Panc1 (cell line): Measurements from ENCODE around the gene EHD1.

Experiments used
- POLR2AphosphoS5 ChIP-seq: IDR thresholded peaks from 2 replicates; pipeline ENCODE4 v1.6.1; 2012; ENCODE audit warnings: mild to moderate bottlenecking, low read depth, low read length, moderate library complexity
- TF ChIP-seq, protein P1 (sequence below): fragments of 450-650 bp; IDR thresholded peaks from 2 replicates; pipeline ENCODE4 v1.5.1; 2017; ENCODE audit warnings: mild to moderate bottlenecking

DNA sequence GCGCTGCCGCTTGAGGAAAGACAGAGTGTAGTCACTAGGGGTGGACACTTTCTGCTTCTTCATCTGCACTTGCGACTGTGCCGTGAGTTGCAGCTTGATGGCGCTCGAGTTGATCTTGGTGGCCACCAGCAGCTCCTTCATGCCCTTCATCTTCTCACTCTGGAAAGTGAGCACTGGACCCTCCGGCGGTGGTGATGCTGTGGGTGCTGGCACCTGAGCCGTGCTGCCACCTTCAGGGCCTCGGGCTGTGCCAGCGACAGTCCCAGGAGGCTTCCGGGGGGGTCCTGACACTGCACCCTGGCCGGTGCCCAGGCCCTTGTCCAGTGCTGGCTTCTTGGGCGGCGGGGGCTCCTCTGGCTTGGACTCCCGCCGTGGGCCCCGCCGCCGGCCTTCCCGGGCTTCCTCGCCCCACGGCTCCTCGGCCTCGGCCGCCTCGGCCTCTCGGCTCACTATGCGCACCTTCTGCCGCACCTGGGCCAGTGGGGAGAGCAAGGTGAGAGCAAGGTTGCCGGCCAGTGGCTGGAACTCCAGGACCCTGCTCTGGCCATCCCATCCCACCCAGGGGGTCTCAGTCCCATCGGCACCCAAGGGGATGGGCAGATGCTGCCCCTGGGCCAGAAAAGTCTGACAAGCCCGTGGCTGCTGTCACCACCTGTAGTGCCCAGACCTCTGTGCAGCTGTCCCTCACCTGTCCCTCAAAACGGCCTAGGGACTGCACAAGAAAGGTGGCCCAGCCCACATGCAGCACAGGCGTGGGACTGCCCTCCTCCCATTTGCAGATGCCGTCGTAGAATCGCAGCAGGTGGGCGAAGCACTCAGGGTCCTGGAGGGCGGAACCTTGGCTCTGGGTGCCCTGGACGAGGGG is 73.8 kb downstream of the EHD1 start:
- TF ChIP-seq, protein P1, sequence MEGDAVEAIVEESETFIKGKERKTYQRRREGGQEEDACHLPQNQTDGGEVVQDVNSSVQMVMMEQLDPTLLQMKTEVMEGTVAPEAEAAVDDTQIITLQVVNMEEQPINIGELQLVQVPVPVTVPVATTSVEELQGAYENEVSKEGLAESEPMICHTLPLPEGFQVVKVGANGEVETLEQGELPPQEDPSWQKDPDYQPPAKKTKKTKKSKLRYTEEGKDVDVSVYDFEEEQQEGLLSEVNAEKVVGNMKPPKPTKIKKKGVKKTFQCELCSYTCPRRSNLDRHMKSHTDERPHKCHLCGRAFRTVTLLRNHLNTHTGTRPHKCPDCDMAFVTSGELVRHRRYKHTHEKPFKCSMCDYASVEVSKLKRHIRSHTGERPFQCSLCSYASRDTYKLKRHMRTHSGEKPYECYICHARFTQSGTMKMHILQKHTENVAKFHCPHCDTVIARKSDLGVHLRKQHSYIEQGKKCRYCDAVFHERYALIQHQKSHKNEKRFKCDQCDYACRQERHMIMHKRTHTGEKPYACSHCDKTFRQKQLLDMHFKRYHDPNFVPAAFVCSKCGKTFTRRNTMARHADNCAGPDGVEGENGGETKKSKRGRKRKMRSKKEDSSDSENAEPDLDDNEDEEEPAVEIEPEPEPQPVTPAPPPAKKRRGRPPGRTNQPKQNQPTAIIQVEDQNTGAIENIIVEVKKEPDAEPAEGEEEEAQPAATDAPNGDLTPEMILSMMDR: no peak
- TF ChIP-seq POLR2AphosphoS5: no peak
